WTC11 (cell line): ENCODE data around the gene KIAA1671. TPM values are rescaled to one million over a fixed set of nuclear protein-coding genes. Genes with fewer than 3 reads are reported as not detected.

Experiments
- ATAC-seq: fragments of 200-7000 bp; cut with Tn5 transposase; 2 replicates; pipeline ENCODE4 v1.10.0; 2021; ENCODE audit warnings: mild to moderate bottlenecking, moderate library complexity
- CTCF ChIA-PET: fragments of 300-600 bp; sonication (Branson Sonifier 250); formaldehyde crosslinking; loops from one replicate; lab custom pipeline; 2021; ENCODE audit warnings: antibody characterized with exemption; lab: Charles Lee
- POLR2A ChIA-PET: fragments of 350-600 bp; sonication (Branson Sonifier 250); formaldehyde crosslinking; loops from one replicate; lab custom pipeline; 2021; ENCODE audit warnings: antibody characterized with exemption; lab: Charles Lee
- DNase-seq: peaks from one replicate; pipeline ENCODE4 v3.0.0; 2021; ENCODE audit warnings: low spot score
- H3K27ac Mint-ChIP-seq: 2 replicates; pipeline ENCODE4 v1.8.0; 2021; ENCODE audit warnings: mixed read lengths
- H3K27me3 Mint-ChIP-seq: 2 replicates; pipeline ENCODE4 v1.8.0; 2021; ENCODE audit warnings: low read depth, mild to moderate bottlenecking, moderate library complexity, mixed read lengths
- H3K36me3 Mint-ChIP-seq: 2 replicates; pipeline ENCODE4 v1.8.0; 2021; ENCODE audit warnings: mixed read lengths
- H3K4me1 Mint-ChIP-seq: 2 replicates; pipeline ENCODE4 v1.8.0; 2022; ENCODE audit warnings: mixed read lengths
- H3K4me3 Mint-ChIP-seq: 2 replicates; pipeline ENCODE4 v1.8.0; 2021; ENCODE audit warnings: mild to moderate bottlenecking, moderate library complexity, mixed read lengths
- H3K9me3 Mint-ChIP-seq: 2 replicates; pipeline ENCODE4 v1.8.0; 2021; ENCODE audit warnings: mixed read lengths
- CREB1 ChIP-seq: sonication (generic); formaldehyde crosslinking; IDR thresholded peaks from 2 replicates; pipeline ENCODE4 v1.8.0; 2023; ENCODE audit warnings: mild to moderate bottlenecking, missing genetic modification reagents
- E2F4 ChIP-seq: sonication (generic); formaldehyde crosslinking; IDR thresholded peaks from 2 replicates; pipeline ENCODE4 v1.8.1; 2022; ENCODE audit warnings: low read depth, mild to moderate bottlenecking, moderate library complexity, missing genetic modification reagents, borderline replicate concordance
- ESRRA ChIP-seq: sonication (generic); formaldehyde crosslinking; IDR thresholded peaks from 2 replicates; pipeline ENCODE4 v1.8.1; 2022; ENCODE audit warnings: mild to moderate bottlenecking, missing genetic modification reagents, borderline replicate concordance
- FOXJ3 ChIP-seq: sonication (generic); formaldehyde crosslinking; IDR thresholded peaks from 2 replicates; pipeline ENCODE4 v1.9.0; 2021; ENCODE audit warnings: missing genetic modification reagents, mild to moderate bottlenecking, borderline replicate concordance
- HMGA2 ChIP-seq: fragments of 250-450 bp; sonication (Bioruptor Pico); IDR thresholded peaks from 2 replicates; pipeline ENCODE4 v1.4.0; 2021; ENCODE audit warnings: mild to moderate bottlenecking, moderate library complexity
- MXD4 ChIP-seq: fragments of 250-450 bp; sonication (Bioruptor Pico); IDR thresholded peaks from 2 replicates; pipeline ENCODE4 v1.8.0; 2021; ENCODE audit warnings: mild to moderate bottlenecking, moderate library complexity, borderline replicate concordance
- NFATC4 ChIP-seq: fragments of 250-450 bp; sonication (Bioruptor Pico); IDR thresholded peaks from 2 replicates; pipeline ENCODE4 v1.9.0; 2021; ENCODE audit warnings: mild to moderate bottlenecking
- NR2C2 ChIP-seq: sonication (generic); formaldehyde crosslinking; IDR thresholded peaks from 2 replicates; pipeline ENCODE4 v1.8.0; 2022; ENCODE audit warnings: mild to moderate bottlenecking, missing genetic modification reagents
- OVOL2 ChIP-seq: fragments of 250-450 bp; sonication (Bioruptor Pico); IDR thresholded peaks from 2 replicates; pipeline ENCODE4 v1.9.0; 2021; ENCODE audit warnings: mild to moderate bottlenecking, borderline replicate concordance
- RORB ChIP-seq: fragments of 250-450 bp; sonication (Bioruptor Pico); IDR thresholded peaks from 2 replicates; pipeline ENCODE4 v1.9.0; 2021; ENCODE audit warnings: mild to moderate bottlenecking
- STAT6 ChIP-seq: sonication (generic); formaldehyde crosslinking; conservative IDR thresholded peaks from 2 replicates; pipeline ENCODE4 v1.8.1; 2023; ENCODE audit warnings: mild to moderate bottlenecking, low read depth, missing genetic modification reagents, moderate library complexity
- ZNF121 ChIP-seq: sonication (generic); formaldehyde crosslinking; IDR thresholded peaks from 2 replicates; pipeline ENCODE4 v1.8.0; 2023; ENCODE audit warnings: missing genetic modification reagents
- ZNF232 ChIP-seq: sonication (generic); formaldehyde crosslinking; IDR thresholded peaks from 2 replicates; pipeline ENCODE4 v1.8.0; 2022; ENCODE audit warnings: mild to moderate bottlenecking, missing genetic modification reagents
- total RNA-seq: library from RNA; stranded (reverse); gene quantifications from 3 replicates; pipeline ENCODE4 v1.2.3, GENCODE V29; 2021
- TF ChIP-seq, protein P1 (sequence below): sonication (generic); formaldehyde crosslinking; IDR thresholded peaks from 2 replicates; pipeline ENCODE4 v1.8.1; 2022; ENCODE audit warnings: missing genetic modification reagents, borderline replicate concordance
- TF ChIP-seq, protein P2 (sequence below): sonication (generic); formaldehyde crosslinking; IDR thresholded peaks from 2 replicates; pipeline ENCODE4 v1.8.0; 2023; ENCODE audit warnings: mild to moderate bottlenecking, missing genetic modification reagents
- TF ChIP-seq, protein P3 (sequence below): fragments of 250-450 bp; sonication (Bioruptor Pico); IDR thresholded peaks from 2 replicates; pipeline ENCODE4 v1.8.0; 2021; ENCODE audit warnings: mild to moderate bottlenecking
- TF ChIP-seq, protein P4 (sequence below): sonication (generic); formaldehyde crosslinking; IDR thresholded peaks from 2 replicates; pipeline ENCODE4 v1.8.1; 2023; ENCODE audit warnings: mild to moderate bottlenecking, missing genetic modification reagents, moderate library complexity

Gene KIAA1671
- total RNA-seq, 1 experiment from 2014 or later: 26.0 TPM

DNA sequence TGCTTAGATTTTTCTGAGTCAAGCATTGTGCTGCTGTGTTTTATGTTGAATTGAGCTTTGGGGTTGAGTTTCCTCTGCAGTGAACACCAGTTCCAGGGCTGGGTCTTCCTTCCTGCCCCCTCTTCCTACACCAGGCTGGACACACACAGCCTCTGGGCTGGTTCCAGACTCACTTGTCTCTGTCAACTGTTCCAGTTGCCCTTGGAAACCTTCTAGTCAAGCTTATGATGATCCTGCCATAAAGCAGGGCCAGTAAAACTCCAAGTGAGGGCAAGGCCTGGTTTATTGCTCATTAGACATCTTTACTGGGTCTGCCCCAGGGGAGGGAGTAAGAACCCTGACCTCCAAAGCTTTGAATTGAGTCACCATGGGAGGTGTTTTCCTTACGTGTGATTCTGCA, 61.1 kb downstream of the KIAA1671 start:
- no peak for TF ChIP-seq E2F4 (CRISPR knock-in tag)
- TF ChIP-seq MXD4 (CRISPR knock-in tag): no peak
- TF ChIP-seq FOXJ3 (CRISPR knock-in tag): no peak
- DNase-seq (no peak), ATAC-seq (no peak)
- Mint-ChIP-seq H3K4me1 (peaks cover 33% of the 10 kb centered on the region), H3K36me3 (peaks cover 12% of the 10 kb centered on the region), H3K27ac (no peak overlapping the region), H3K9me3 (peaks cover 7% of the 10 kb centered on the region), H3K4me3 (no peak overlapping the region), H3K27me3 (no peaks in the 10 kb centered on the region)
- POLR2A ChIA-PET: interaction anchor here (0.6 kb wide), 1 partner anchor 626 kb away, joined by 3 read pairs; no protein-coding TSS in a partner anchor
- CTCF ChIA-PET: interaction anchor here (1.0 to 1.6 kb wide), 3 partner anchors 16 to 75 kb away, joined by 3 to 6 read pairs (median 6); no protein-coding TSS in a partner anchor

DNA sequence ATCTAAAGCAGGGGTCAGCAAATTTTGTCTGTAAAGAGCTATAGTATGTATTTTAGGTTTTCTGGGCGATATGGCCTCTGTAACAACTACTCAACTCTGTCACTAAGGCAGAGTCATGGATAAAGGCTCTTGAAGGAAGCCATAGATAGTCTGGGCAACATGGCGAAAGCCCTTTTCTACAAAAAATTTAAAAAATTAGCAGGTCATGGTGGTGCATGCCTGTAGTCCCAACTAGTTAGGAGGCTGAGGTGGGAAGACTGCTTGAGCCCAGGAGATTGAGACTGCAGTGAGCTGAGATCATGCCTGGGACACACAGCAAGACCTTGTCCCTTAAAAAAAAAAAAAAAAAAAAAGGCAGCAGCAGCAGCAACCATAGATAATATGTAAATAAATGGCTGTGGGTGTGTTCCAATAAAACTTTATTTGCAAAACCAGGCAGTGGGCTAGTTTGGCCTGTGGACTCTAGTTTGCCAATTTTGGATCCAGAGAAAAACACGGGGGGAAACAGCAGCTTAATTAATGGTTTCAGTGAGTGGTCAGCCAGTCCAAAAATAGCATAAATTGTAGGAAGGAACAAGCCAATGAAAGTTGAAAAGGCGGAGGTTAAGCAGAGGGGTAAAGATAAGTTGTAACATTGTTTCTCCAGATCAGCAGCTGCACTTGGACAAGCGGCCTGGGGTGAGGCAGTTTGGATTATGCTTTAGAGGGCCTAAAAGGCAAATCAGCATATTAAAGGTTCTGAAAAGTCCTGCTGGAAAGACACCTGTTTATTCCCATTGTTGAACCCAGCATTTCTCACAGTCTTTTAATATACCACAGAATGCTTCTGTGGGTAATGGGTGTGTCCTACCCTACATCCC, 62.6 kb downstream of the KIAA1671 start:
- H3K9me3 Mint-ChIP-seq: peaks cover 12% of the 10 kb centered on the region
- H3K27me3 Mint-ChIP-seq: no peaks in the 10 kb centered on the region
- H3K27ac Mint-ChIP-seq: peak overlapping the region; percentile 3
- peaks cover 33% of the 10 kb centered on the region for H3K4me1 Mint-ChIP-seq
- no peak for ATAC-seq
- CTCF ChIA-PET: interaction anchor here (1.3 to 1.6 kb wide), 2 partner anchors 13 to 76 kb away, joined by 6 to 9 read pairs; no protein-coding TSS in a partner anchor
- no peak for DNase-seq
- POLR2A ChIA-PET: interaction anchor here (0.5 kb wide), 1 partner anchor 214 kb away, joined by 7 read pairs; no protein-coding TSS in a partner anchor
- no peak overlapping the region for H3K4me3 Mint-ChIP-seq
- no peak for TF ChIP-seq NR2C2 (CRISPR knock-in tag)
- TF ChIP-seq E2F4 (CRISPR knock-in tag): no peak
- no peak for TF ChIP-seq RORB (CRISPR knock-in tag)
- TF ChIP-seq, protein P1, sequence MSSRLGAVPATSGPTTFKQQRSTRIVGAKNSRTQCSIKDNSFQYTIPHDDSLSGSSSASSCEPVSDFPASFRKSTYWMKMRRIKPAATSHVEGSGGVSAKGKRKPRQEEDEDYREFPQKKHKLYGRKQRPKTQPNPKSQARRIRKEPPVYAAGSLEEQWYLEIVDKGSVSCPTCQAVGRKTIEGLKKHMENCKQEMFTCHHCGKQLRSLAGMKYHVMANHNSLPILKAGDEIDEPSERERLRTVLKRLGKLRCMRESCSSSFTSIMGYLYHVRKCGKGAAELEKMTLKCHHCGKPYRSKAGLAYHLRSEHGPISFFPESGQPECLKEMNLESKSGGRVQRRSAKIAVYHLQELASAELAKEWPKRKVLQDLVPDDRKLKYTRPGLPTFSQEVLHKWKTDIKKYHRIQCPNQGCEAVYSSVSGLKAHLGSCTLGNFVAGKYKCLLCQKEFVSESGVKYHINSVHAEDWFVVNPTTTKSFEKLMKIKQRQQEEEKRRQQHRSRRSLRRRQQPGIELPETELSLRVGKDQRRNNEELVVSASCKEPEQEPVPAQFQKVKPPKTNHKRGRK (CRISPR knock-in tag): no peak
- TF ChIP-seq OVOL2 (CRISPR knock-in tag): no peak
- no peak for TF ChIP-seq STAT6
- no peak for TF ChIP-seq ESRRA
- no peak for TF ChIP-seq ZNF232
- no peak for TF ChIP-seq NFATC4 (CRISPR knock-in tag)
- H3K36me3 Mint-ChIP-seq: peaks cover 16% of the 10 kb centered on the region

GRCh38 chr22:25016311-25016710, 63.8 kb downstream of the KIAA1671 start:
- no peak overlapping the region for H3K4me3 Mint-ChIP-seq
- peaks cover 33% of the 10 kb centered on the region for H3K4me1 Mint-ChIP-seq
- H3K36me3 Mint-ChIP-seq: peaks cover 16% of the 10 kb centered on the region
- H3K27me3 Mint-ChIP-seq: no peaks in the 10 kb centered on the region
- H3K27ac Mint-ChIP-seq: peak overlapping the region; percentile 4; the same call in 1 of the 2 replicates
- H3K9me3 Mint-ChIP-seq: peaks cover 12% of the 10 kb centered on the region
- ATAC-seq (no peak), DNase-seq (no peak)
- ChIA-PET CTCF (interaction anchor here (1.1 to 1.5 kb wide), 2 partner anchors 12 to 77 kb away, joined by 3 read pairs; no protein-coding TSS in a partner anchor), POLR2A (interaction anchor here (0.7 kb wide), 1 partner anchor 17 kb away, joined by 5 read pairs; no protein-coding TSS in a partner anchor)
- TF ChIP-seq, protein P2, sequence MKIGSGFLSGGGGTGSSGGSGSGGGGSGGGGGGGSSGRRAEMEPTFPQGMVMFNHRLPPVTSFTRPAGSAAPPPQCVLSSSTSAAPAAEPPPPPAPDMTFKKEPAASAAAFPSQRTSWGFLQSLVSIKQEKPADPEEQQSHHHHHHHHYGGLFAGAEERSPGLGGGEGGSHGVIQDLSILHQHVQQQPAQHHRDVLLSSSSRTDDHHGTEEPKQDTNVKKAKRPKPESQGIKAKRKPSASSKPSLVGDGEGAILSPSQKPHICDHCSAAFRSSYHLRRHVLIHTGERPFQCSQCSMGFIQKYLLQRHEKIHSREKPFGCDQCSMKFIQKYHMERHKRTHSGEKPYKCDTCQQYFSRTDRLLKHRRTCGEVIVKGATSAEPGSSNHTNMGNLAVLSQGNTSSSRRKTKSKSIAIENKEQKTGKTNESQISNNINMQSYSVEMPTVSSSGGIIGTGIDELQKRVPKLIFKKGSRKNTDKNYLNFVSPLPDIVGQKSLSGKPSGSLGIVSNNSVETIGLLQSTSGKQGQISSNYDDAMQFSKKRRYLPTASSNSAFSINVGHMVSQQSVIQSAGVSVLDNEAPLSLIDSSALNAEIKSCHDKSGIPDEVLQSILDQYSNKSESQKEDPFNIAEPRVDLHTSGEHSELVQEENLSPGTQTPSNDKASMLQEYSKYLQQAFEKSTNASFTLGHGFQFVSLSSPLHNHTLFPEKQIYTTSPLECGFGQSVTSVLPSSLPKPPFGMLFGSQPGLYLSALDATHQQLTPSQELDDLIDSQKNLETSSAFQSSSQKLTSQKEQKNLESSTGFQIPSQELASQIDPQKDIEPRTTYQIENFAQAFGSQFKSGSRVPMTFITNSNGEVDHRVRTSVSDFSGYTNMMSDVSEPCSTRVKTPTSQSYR: no peak
- TF ChIP-seq ZNF121: no peak
- TF ChIP-seq CREB1: no peak
- no peak for TF ChIP-seq HMGA2 (CRISPR knock-in tag)
- TF ChIP-seq, protein P3, sequence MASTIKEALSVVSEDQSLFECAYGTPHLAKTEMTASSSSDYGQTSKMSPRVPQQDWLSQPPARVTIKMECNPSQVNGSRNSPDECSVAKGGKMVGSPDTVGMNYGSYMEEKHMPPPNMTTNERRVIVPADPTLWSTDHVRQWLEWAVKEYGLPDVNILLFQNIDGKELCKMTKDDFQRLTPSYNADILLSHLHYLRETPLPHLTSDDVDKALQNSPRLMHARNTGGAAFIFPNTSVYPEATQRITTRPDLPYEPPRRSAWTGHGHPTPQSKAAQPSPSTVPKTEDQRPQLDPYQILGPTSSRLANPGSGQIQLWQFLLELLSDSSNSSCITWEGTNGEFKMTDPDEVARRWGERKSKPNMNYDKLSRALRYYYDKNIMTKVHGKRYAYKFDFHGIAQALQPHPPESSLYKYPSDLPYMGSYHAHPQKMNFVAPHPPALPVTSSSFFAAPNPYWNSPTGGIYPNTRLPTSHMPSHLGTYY (CRISPR knock-in tag): no peak
- TF ChIP-seq, protein P4, sequence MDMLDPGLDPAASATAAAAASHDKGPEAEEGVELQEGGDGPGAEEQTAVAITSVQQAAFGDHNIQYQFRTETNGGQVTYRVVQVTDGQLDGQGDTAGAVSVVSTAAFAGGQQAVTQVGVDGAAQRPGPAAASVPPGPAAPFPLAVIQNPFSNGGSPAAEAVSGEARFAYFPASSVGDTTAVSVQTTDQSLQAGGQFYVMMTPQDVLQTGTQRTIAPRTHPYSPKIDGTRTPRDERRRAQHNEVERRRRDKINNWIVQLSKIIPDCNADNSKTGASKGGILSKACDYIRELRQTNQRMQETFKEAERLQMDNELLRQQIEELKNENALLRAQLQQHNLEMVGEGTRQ (CRISPR knock-in tag): no peak
